DMS53 (cell line): Measurements from ENCODE around the gene TGFA.

Source experiments
- DNase-seq: peaks from one replicate; lab custom pipeline; 2025; lab: John Stamatoyannopoulos, UW

TGFA gene

GRCh38 chr2:70552501-70553333 is 909 bp downstream of the TGFA start:
- peak; percentile 43 for DNase-seq

- no peak for DNase-seq
Observed at GRCh38 chr2:70551167-70551566, 2.5 kb downstream of the TGFA start.

- no peak for DNase-seq
Observed at GRCh38 chr2:70549962-70550361, 3.7 kb downstream of the TGFA start.

GRCh38 chr2:70549064-70549710 is 4.4 kb downstream of the TGFA start:
- no peak for DNase-seq

- DNase-seq = no peak
Observed at GRCh38 chr2:70548233-70548632, 5.4 kb downstream of the TGFA start.

- DNase-seq = no peak
Observed at GRCh38 chr2:70546885-70547284, 6.7 kb downstream of the TGFA start.

GRCh38 chr2:70546376-70546775 is 7.2 kb downstream of the TGFA start:
- DNase-seq = no peak

- DNase-seq = no peak
Observed at GRCh38 chr2:70541481-70542020, 12.1 kb downstream of the TGFA start.

GRCh38 chr2:70537840-70538239 is 15.8 kb downstream of the TGFA start:
- no peak for DNase-seq

- DNase-seq = peak; percentile 55
Observed at GRCh38 chr2:70536517-70537055, 17.0 kb downstream of the TGFA start.

GRCh38 chr2:70535573-70535972 is 18.1 kb downstream of the TGFA start:
- peak; percentile 20 for DNase-seq

- DNase-seq = no peak
Observed at GRCh38 chr2:70534183-70534836, 19.3 kb downstream of the TGFA start.

GRCh38 chr2:70532244-70532935 is 21.2 kb downstream of the TGFA start:
- DNase-seq = no peak

- no peak for DNase-seq
Observed at GRCh38 chr2:70531419-70532086, 22.1 kb downstream of the TGFA start.

- no peak for DNase-seq
Observed at GRCh38 chr2:70529610-70530009, 24.0 kb downstream of the TGFA start.

- DNase-seq = no peak
Observed at GRCh38 chr2:70528929-70529328, 24.7 kb downstream of the TGFA start.

- no peak for DNase-seq
Observed at GRCh38 chr2:70528276-70528675, 25.4 kb downstream of the TGFA start.

GRCh38 chr2:70527447-70528080 is 26.1 kb downstream of the TGFA start:
- no peak for DNase-seq

GRCh38 chr2:70526126-70526525 is 27.5 kb downstream of the TGFA start:
- no peak for DNase-seq

GRCh38 chr2:70525032-70525431 is 28.6 kb downstream of the TGFA start:
- peak; percentile 18 for DNase-seq
